HG02571 (cell line): Measurements from ENCODE around the gene SULF2.

Experiments
- ATAC-seq: cut with Tn5 transposase; IDR thresholded peaks from one replicate; pipeline ENCODE4 v1.9.1; 2021; ENCODE audit warnings: mild to moderate bottlenecking, moderate library complexity; ENCODE audit not compliant: unreplicated experiment

Gene SULF2

DNA sequence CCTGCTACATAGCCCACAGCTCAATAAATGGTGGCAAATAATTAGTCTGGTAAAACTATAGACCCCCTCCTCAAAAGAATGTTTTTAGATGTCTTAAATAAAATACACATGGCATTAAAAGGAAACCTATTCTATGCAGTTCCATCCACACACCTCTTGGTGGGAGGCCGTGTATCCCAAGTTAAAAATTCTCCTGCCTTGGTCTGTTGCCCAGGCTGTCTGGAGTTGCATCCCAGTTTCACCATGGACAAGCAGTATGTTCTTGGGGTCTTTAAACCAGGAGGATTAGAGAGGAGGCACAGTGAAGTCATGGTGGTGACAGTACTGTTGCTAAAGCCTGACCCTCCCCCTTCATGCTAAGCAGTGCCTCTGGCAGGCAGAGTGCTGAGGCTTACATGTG is 95.5 kb downstream of the SULF2 start:
- ATAC-seq = no peak

DNA sequence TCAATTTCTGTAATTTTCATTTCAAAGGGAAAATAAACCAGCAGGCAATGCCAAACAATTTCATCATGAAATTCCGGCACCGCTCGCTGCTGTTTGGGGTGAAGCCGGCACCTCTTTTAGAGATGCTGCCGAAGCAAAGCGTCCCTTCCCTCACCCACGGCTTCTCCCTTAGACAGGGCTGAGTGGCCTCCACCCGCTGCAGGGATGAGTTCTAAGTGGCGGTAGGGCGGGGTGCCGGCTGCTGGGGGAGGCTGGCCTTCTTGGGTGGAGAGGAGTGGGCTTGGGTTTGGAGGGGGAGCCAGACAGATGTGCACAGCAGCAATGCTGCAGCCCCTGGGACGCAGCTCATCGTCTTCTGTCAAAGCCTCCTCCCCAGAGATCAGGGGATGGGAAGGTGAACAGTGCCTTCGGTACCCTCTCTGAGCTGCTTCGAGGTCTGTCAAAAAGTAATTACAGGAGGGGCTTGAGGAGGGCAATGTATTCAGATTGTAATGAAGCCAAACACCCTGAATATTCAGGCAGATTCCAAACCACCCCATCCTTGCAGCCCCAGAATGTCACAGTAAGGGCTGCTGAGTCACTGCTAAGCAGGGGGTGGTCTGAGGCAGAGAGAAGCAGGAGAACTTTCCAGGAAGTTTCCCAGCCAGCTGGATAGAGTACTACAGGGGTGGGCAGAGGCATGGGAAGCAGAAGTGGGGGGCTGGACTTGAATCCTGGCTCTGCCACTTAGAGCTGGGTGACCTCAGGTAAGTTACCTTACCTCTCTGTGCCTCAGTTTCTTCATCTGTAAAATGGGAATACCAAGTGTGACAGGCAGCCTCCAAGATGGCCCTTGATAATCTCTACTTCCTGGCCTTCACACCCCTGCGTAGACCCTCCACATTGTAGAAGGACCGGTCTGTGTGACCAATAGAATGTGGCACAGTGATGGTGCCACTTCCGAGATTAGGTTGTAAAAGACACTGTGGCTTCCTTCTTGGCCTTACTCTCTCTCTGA is 96.6 kb downstream of the SULF2 start:
- ATAC-seq = no peak

DNA sequence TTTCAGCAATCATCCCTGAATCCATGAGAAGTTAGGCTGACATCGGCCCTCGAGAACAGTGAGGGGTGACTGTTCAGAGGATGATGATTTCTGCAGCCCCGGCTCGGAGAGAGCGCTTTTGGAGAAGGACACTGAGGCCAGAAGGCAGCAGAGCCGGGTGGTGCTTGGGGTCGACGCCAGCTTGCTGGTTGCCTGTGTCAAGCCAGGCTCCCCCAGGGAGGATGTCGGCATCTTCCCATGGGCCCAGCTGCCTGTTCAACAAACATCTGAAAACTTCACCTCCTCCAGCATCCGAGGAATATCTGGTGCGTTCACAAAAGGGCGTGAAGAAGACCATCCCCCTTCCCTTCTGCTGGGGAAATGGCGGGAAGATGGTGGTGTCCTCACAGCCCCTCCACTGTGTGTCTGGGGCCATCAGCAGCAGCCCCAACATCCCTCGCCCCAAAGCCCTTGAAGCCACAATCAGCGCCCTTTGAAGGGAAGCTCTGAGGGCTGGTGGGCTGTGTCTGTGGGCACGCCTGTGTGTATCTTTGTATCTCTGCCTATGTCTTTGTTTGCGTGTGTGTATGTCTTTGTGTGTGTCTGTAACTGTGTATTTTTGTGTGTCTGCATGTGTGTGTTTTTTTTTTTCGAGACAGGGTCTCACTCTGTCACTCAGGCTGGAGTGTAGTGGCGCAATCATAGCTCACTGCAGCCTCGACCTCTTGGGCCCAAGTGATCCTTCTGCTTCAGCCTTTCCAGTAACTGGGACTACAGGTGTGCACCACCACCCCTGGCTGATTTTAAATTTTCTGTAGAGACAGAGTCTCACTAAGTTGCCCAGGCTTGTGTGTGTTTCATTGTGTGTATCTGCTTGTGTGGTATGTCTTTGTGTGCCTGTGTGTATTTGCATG is 97.9 kb downstream of the SULF2 start:
- no peak for ATAC-seq

DNA sequence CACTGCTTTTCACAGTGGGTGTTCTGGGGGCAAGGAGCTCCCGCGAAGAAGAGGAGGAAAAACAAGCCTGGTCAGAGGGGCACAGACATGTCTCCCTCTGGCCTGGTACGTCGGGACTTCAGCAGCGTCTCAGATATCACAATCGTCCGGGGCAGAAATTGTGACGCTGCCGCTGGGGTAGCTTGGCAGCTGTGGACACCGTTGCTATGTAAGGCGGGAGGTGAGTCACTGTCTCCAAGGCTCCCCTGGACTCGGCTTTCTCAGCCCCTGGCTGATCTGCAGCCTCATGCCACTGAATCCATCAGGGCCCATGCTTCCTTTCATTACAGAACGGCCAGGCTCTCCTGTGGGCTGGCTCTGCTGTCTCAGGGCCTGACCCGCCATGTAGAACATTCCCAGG is 98.7 kb downstream of the SULF2 start:
- ATAC-seq = no peak

DNA sequence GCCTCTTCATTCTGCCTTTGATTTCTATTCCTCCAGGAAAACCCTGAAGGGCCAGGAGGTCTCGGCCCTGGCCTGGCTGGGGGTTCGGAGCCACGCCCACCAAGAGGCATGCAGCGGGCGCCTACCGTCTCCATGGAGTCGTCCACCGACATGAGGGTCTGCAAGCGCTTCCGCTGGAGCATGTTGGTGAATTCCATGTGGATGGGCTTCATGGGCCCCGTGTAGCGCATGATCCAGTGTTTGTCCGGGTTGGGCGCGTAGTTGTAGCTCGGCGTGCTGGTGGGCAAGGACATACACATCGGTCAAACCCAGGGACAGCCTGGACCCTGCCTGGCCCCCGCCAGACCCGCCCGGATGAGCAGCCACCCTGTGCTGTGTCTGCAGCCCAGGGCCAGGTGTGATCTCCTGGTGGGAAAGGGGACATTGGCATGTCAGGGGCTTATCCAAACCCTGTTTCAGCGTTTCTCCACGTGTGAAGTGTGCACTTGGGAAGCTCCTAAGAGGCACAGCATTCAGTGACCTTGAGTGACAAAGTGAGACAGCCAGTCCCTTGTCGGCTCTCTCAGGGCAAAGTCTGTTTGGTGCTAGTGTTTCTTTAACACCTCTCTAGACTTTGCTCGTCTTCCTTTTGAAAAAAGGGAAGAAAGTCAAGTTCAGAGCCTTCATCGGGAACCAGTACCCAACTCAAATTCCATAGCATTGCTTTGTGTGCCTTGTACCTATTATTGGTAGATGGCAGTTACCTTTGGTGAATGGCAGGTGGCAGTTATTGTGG is 100.8 kb downstream of the SULF2 start:
- no peak for ATAC-seq

DNA sequence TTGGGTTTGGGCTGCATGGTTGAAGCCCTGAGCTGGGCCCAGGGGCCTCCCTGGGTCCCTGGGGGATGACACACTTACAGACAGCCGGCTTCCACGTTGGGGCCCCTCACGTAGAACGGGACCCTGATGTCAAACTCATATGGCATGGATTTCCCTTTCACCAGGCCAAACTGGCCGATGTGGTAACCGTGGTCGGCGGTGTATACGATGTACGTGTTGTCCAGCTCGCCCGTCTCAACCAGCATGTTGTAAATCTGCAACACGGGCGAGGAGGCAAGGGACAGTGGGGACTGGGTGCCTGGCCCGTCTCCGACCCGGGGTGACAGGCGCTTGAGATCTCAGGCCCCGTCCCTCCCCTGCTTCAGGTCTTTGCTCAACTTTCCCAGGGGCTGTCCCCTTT is 102.4 kb downstream of the SULF2 start:
- no peak for ATAC-seq

DNA sequence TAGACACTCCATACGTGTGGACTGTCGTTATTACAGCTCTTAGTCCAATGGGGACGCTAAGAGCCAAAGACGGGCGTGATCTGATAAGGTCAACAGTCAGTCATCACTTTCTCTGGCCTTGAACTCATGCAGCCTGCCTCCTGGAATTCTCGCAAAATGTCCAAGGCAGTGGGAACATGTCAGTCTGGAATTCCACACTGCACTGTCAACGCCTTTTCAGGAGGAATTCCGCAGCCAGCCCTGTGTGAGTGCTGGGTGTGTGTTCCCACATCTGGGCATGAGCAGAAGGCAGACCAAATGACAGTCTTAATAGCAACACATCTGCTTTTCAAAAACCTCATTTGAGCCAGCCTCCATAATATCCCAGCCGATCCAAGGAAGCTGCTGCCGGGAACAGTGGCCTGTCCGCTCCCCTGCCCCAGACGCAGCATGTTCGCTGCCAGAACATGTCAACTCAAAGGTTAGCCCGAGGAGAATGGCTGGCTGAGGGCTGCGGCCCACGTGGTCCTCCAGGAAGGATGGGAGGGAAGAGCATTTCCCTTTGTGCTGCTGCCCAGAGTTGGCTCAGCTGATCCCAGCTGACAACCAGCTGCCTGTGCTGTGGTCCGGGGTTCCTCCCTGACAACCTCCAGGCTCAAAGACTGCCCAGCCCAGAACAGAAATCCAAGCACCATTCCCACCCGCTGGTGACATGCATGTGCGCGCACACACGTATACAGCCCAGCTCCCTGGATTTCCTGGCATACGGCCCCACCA is 103.1 kb downstream of the SULF2 start:
- no peak for ATAC-seq

DNA sequence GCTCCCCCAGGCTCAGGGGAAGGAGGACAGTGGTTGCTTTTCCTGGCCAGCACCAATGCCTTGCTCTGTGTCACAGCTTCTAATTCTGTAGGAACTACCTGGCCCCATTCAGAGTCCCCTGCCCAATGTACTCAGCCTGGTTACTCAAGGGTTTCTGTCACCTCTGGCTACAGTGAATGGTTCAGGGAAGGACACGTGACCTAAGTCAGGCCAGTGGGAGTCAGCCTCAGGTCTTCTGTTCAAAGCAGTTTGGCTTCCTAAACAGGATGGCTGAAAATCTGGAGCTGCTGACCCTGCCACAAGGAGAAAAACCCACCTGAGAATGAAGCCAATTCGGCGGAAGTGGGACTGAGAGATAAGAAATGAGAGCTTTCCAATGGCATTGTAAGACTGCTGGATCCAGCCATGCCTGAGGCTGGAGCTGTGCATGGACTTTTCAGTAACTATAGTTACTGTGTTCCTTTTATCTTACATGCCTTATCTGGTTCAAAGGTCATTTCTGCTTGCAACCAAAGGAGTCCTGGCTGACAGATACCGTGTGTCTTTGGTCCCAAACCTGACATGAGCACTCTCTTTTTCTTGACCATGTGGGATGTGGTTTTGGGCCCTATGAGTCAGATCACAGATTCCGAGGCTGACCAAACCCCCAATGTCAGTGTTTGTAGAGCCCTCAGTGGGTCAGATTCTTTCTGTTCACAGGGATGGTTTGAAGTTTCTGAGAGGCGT is 104.3 kb downstream of the SULF2 start:
- ATAC-seq = no peak

DNA sequence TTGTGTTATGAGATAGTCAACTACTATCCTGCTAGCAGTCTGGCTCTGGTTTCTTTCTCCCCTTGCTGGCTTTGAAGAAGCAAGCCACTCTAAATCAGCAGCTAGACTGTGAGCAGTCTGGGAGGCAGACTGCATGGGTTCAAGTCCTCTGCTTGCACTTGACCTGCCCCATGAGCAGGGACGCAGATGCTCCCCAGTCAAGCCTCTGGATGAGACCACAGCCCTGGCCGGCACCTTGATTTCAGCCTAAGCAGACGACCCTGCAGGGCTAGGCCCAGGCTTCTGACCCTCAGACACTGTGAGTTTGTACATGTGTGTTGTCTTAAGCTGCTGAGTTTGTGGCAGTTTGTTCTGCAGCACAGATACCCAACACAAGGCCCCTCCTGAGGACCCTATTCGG is 105.8 kb downstream of the SULF2 start:
- ATAC-seq = no peak

DNA sequence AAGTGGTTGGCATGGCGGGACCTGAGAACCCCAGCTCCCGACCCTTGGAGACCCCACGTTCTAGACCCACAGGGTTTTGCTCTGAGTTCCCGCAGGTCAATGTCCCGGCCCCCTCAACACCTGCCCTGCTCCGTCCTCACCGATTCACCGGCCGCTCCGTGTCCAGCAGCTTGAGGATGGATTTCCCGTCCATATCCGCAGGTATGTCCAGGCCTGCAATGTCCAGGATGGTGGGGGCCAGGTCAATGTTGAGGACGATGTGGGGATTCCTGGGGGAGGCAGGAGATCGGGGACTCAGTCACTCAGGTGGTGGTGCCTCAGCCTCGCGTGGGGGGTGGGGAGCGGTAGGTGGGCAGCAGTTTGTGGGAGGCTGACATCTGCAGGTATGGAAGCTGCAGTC is 106.7 kb downstream of the SULF2 start:
- ATAC-seq = no peak

DNA sequence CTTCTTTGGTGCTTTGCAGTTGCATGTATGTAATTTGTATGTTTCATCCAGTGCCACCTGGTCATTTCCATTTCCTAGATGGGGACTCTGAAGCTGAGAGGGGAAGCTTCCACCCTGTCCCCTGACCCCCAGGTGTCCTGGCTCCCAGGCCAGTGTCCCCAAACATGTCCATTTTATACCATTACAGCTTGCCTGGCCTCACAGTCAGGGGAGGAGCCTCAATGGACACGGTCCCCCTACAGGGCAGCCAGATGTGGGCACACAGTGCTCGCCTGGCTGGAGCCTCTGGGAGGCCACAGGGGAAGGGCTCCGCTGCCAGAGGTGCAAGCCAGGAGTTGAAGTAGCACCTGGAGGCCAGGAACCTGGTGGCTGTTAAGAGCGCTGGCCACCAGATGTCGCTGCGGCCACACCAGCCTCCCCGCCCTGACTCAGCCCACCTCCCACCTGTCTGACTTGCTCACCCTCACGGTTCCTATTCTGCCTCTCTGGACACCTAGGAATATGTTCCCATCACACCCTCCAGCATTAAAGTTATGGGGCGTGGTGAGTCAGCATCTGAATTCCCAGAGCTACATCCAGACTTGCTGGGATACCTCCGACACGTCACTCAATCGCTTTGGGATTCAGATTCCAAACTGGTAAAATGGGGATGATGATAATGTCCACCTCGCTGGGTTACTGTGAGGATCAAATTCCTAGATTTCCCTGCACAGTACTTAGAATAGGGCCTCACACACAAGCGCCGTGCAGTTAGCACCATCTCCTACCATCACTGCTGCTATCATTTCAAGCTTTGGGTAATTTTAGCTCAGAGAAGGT is 107.4 kb downstream of the SULF2 start:
- ATAC-seq = no peak

DNA sequence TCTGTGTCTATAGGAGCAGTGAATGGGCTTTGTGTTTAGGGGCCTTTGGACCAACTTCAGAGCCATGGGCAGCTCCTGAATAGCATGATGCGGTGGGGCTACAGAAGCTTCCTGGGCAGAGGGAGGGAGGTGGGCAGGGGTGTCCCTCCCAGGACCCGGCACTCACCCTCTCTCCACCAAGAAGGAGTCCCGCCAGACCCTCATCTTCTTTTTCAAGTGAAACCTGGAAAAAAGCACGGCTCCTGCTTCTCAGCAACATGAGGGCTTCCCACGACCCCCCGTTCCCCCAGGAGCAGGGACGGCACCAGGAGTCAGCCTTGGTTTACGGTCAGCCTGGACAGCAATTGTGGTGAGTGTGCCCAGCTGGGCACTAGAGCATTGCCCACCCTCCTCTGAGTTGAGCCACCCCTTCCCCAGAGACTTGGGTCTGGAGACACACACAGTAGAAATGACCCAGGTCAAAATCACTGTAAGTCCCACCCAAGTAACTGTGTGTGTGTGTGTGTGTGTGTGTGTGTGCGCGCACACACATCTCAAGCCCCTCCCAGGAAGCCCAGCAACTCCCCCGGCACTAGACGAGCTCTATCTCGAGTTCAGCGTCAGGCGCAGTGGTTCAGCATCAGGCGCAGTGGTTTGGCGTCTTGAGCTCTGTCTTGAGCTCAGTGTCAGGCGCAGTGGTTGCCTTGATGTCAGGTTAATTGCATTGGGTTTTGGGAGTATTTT is 108.2 kb downstream of the SULF2 start:
- ATAC-seq = no peak

DNA sequence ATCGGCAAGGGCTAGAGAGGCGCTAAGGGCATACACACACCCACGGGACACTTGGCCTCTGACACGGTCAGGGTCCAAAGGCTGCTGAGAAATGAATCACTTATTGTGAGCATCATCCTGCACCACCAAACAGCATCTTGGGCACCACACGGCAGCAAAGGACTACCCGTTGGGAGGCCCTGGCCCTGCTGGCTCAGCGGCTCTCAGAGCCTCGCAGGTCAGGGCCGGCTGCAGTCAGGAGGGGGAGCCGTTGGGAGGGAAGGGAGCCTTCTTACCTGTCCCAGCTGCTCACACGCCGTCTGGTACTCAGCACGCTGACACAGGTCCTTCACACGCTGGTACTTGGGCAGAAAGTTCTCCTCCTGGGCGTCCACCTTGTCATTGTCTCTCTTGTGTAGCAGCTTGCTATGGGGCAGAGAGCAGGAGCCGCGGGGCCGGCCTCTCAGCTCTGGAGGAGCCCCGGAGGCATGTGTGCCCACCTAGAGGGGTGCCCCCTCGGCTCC is 109.0 kb downstream of the SULF2 start:
- no peak for ATAC-seq

DNA sequence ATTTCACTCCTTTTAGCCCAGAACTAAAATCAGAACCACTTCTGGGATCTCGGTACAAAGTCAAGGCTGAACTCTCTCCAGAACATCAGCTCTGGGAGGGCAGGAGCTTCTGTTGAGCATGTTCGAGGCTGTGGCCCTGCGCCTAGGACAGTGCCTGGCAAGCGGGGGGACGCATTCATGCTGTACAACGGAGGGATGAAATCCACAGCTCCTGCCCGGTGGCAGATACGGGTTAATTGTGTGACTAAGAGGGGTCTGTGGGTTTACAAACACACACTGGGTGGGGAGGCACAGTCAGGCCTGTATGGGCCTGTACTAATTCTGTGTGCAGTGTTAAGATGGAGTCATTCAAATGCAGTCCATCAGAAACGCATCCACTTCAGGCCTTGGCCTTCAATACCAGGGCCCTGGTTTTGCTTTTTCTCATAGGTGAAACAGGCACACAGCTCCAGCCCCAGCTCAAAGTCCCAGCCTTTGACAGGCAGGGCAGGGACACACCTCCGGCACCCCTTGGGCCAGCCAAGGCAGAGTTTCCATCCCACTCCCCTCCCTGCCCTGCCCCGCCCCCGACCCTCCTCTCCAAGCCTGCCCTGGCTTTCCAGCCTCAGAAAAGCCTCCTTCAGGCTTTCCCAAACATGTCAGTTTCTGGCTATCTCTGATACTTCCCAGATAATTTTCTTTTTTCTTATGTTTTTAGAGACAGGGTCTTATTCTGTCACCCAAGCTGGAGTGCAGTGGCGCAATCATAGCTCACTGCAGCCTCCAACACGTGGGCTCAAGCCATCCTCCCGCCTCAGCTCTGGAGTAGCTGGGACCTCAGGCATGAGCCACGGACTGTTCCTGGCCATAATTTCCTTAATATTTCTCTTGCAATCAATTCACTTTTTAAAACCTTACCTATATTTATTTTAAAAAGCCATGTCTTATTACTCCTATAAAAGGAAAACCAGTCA is 109.8 kb downstream of the SULF2 start:
- ATAC-seq = no peak

DNA sequence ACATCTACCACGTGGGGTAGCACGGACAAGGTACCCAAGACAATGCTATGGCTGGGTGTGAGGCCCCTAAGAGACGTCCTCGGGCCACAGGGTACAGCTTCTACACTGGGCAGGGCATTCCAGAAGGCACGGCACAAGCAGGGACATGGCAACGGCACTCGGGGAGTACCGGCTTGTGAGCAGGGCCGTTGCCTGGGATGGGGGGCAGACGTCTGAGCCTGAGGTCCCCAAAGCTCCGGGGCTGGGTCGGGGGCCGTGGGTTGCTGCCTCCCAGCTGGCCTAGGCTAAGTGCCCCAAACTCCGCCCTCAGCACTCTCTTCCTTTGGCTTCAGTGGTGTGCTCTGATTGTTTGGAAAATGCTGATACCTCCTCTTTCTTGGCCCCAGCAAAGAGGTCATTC is 110.6 kb downstream of the SULF2 start:
- ATAC-seq = no peak

DNA sequence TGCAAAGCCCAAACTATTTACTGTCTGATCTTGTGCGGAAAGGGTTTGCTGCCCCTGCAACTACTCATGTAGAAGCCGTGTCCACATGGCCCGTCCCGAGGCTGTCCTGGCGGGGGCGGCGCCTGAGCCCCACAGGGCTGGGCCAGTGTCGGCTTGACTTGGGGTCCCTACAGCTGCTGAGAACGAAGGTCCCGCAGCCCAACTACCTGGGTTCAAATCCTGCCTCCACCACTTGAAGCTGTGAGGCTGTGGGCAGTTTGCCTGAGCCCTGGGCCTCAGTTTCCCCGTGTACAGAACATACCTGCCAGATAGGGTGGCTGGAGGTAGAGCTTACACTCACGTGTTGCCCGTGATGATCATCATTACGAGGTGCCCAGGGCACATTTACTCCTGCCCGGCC is 111.1 kb downstream of the SULF2 start:
- no peak for ATAC-seq

DNA sequence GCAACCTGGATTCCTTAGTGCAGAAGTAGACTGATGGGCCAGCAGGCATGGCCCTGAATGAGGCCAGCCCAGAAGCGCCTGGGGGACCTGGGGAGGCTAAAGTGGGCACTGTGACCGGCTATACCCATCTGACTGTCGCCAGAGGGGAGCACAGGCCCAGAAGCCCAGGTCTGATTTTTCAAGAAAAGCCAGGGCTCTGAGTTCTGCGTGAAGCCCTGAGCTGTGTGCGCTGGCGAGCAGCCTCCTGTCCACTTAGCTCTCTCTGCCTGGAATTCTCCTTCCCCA is 111.7 kb downstream of the SULF2 start:
- no peak for ATAC-seq
